ENCODE results near the gene MTOR. TPM values are rescaled to one million over a fixed set of nuclear protein-coding genes. Genes with fewer than 3 reads are reported as not detected.

The MTOR gene
- total and polyA plus RNA-seq, 2 of the 8 experiments (the other 6 are each of a cell fraction or from before 2014, with no cell fraction given): 44.2 to 76.8 TPM

- no peak for TF ChIP-seq CHD7 (IDR thresholded peaks at IDR 0.05; ENCODE audit: insufficient replicate concordance, low read length)
- no peak for TF ChIP-seq FOSL1 (IDR thresholded peaks at IDR 0.05; ENCODE audit: insufficient read depth, low read depth, low read length)
- no peak for TF ChIP-seq JUND (IDR thresholded peaks at IDR 0.05; ENCODE audit: low read length)
- no peak for TF ChIP-seq NANOG (IDR thresholded peaks at IDR 0.05; ENCODE audit: insufficient read depth, low read depth, low read length, poor library complexity, severe bottlenecking)
- TF ChIP-seq CHD1 (IDR thresholded peaks at IDR 0.05; ENCODE audit: low read depth, low read length): no peak
- TF ChIP-seq TEAD4 (IDR thresholded peaks at IDR 0.05; ENCODE audit: low read depth, low read length): no peak
- no peak for TF ChIP-seq BACH1 (IDR thresholded peaks at IDR 0.05; ENCODE audit: low read length)
- TF ChIP-seq, protein P1, sequence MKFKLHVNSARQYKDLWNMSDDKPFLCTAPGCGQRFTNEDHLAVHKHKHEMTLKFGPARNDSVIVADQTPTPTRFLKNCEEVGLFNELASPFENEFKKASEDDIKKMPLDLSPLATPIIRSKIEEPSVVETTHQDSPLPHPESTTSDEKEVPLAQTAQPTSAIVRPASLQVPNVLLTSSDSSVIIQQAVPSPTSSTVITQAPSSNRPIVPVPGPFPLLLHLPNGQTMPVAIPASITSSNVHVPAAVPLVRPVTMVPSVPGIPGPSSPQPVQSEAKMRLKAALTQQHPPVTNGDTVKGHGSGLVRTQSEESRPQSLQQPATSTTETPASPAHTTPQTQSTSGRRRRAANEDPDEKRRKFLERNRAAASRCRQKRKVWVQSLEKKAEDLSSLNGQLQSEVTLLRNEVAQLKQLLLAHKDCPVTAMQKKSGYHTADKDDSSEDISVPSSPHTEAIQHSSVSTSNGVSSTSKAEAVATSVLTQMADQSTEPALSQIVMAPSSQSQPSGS (IDR thresholded peaks at IDR 0.05; ENCODE audit: low read length): no peak
- TF ChIP-seq HDAC2 (IDR thresholded peaks at IDR 0.05; ENCODE audit: borderline replicate concordance in 1 of 2, low read depth in 2 of 2, low read length in 2 of 2): no peak
Observed at GRCh38 chr1:11138952-11139351, 123.4 kb downstream of the MTOR start (continued).

Measured in H1 (cell line).